AG10803 (cell line): Measurements from ENCODE around the gene KIF3B.
"Not testable (repeated sequence)": the region's sequence is repeated elsewhere in the genome, so short reads cannot be mapped to it uniquely, and the experiment has no call there.

Experiments
- DNase-seq: peaks from one replicate; pipeline ENCODE4 v3.0.0; 2010; ENCODE audit warnings: low read depth
- H3K4me3 ChIP-seq: 2 replicates; pipeline ENCODE4 v1.5.1; 2011; ENCODE audit warnings: mild to moderate bottlenecking, low read length, control low read depth
- TF ChIP-seq, protein P1 (sequence below): conservative IDR thresholded peaks from 2 replicates; pipeline ENCODE4 v1.5.1; 2011; ENCODE audit warnings: mild to moderate bottlenecking, low read length, control low read depth, inconsistent platforms

The KIF3B gene

GRCh38 chr20:32249030-32249738, 28.3 kb upstream of the KIF3B start:
- H3K4me3 ChIP-seq, result no peak overlapping the region
- TF ChIP-seq, protein P1, sequence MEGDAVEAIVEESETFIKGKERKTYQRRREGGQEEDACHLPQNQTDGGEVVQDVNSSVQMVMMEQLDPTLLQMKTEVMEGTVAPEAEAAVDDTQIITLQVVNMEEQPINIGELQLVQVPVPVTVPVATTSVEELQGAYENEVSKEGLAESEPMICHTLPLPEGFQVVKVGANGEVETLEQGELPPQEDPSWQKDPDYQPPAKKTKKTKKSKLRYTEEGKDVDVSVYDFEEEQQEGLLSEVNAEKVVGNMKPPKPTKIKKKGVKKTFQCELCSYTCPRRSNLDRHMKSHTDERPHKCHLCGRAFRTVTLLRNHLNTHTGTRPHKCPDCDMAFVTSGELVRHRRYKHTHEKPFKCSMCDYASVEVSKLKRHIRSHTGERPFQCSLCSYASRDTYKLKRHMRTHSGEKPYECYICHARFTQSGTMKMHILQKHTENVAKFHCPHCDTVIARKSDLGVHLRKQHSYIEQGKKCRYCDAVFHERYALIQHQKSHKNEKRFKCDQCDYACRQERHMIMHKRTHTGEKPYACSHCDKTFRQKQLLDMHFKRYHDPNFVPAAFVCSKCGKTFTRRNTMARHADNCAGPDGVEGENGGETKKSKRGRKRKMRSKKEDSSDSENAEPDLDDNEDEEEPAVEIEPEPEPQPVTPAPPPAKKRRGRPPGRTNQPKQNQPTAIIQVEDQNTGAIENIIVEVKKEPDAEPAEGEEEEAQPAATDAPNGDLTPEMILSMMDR, result no peak
- no peak for DNase-seq

GRCh38 chr20:32251470-32251869, 26.0 kb upstream of the KIF3B start:
- DNase-seq, result no peak
- no peak overlapping the region for H3K4me3 ChIP-seq
- TF ChIP-seq, protein P1, result no peak

GRCh38 chr20:32252189-32252588, 25.3 kb upstream of the KIF3B start:
- H3K4me3 ChIP-seq, result no peak overlapping the region
- TF ChIP-seq, protein P1, result no peak
- DNase-seq, result no peak

- not testable (repeated sequence) for DNase-seq, H3K4me3 ChIP-seq
Observed at GRCh38 chr20:32260973-32261372, 16.5 kb upstream of the KIF3B start.

GRCh38 chr20:32261644-32262043, 15.8 kb upstream of the KIF3B start:
- TF ChIP-seq, protein P1, result no peak
- no peak overlapping the region for H3K4me3 ChIP-seq
- DNase-seq, result no peak

DNA sequence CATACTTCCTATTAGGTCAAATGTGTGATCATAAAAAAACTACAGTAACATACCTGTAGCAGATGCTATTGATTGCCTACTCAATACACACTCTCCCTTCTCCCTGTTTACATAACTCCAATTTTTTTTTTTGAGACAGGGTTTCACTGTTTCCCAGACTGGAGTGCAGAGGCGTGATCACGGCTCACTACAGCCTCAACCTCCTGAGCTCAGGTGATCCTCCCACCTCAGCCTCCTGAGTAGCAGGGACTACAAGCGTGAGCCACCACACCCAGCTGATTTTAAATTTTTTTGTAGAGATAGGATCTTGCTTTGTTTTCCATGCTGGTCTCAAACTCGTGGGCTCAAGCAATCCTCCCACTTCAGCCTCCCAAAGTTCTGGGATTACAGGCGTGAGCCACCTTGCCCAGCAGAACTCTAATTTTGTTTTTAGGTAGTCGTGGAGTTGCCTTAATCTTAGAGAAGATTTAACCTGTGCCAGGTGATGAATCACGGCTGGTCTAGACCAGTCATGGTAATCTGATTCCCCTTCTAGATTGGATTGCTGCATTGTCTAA, 14.0 kb upstream of the KIF3B start:
- no peak overlapping the region for H3K4me3 ChIP-seq
- TF ChIP-seq, protein P1, result no peak
- DNase-seq, result no peak

DNA sequence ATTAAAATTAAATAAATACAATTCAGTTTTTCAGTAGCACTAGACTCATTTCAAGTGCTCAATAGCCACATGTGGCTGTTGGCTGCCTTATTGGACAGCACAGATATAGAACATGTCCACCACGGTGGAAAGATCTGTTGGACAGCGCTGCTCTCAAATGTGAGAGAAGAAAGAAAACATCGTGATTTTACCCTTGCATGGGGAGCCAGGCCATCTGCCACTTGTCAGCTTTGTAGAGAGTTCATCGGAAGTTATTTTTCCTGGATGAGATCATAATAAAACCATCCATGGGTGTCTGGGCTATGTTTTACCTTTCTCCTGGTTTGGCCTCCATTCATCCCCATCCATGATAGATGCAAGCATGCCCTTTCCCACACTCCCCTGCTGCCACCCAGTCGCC, 5.8 kb upstream of the KIF3B start:
- TF ChIP-seq, protein P1, result no peak
- H3K4me3 ChIP-seq, result no peak overlapping the region
- DNase-seq, result no peak
